ENCODE data around the gene TNFAIP2.

DNA sequence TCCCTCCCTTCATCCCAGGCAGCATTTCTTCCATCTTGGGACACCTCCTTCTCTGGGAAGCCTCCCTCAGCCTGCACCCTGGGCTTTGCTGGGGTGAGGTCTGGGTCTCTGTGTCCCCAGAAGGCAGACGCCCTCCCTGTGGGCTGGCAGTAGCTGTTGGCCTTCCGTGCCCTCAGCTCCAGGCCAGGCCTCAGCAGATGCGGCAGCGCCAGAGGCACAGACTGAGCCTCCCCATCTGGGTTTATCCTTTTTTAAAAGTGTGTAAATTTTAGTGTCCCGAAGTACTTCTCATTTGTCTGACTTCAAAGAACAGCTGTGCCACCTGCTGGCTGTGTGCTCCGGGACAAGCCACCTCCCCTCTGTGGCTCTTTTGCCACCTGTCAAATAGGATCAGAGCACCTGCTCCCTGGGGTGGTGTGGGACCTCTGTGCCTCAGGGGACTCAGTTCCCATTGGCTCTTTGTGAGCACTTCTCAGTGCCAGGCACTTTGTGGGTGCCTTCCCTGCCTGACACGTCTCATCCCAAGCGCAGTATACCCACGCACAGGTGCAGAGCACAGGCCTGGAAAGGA, 17.6 kb upstream of the TNFAIP2 start:
- TF ChIP-seq, protein P1, sequence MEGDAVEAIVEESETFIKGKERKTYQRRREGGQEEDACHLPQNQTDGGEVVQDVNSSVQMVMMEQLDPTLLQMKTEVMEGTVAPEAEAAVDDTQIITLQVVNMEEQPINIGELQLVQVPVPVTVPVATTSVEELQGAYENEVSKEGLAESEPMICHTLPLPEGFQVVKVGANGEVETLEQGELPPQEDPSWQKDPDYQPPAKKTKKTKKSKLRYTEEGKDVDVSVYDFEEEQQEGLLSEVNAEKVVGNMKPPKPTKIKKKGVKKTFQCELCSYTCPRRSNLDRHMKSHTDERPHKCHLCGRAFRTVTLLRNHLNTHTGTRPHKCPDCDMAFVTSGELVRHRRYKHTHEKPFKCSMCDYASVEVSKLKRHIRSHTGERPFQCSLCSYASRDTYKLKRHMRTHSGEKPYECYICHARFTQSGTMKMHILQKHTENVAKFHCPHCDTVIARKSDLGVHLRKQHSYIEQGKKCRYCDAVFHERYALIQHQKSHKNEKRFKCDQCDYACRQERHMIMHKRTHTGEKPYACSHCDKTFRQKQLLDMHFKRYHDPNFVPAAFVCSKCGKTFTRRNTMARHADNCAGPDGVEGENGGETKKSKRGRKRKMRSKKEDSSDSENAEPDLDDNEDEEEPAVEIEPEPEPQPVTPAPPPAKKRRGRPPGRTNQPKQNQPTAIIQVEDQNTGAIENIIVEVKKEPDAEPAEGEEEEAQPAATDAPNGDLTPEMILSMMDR (IDR thresholded peaks at IDR 0.05; ENCODE audit: extremely low read depth in 1 of 2, insufficient read depth in 1 of 2, low read depth in 1 of 2, low read length in 2 of 2), result no peak
- no peak for TF ChIP-seq EZH2 (IDR thresholded peaks at IDR 0.05; ENCODE audit: borderline replicate concordance, low read depth, low read length, severe bottlenecking)
